H9 (cell line): ENCODE measurements around the gene GGNBP2. TPM values are rescaled to one million over a fixed set of nuclear protein-coding genes. Genes with fewer than 3 reads are reported as not detected.

Source experiments
- DNase-seq: peaks from one replicate; pipeline ENCODE4 v3.0.0-alpha.2; 2017
- H2AFZ ChIP-seq: one replicate; pipeline ENCODE4 v1.6.1; 2013; ENCODE audit warnings: mild to moderate bottlenecking, low read length, control low read depth, moderate library complexity
- H2AK5ac ChIP-seq: 2 replicates; pipeline ENCODE4 v1.6.1; 2013; ENCODE audit warnings: low read length, control low read depth, mixed read lengths; ENCODE audit not compliant: insufficient read length
- H2BK120ac ChIP-seq: one replicate; pipeline ENCODE4 v1.6.1; 2013; ENCODE audit warnings: low read depth, mild to moderate bottlenecking, low read length, control low read depth, inconsistent platforms; ENCODE audit not compliant: poor library complexity, severe bottlenecking
- H2BK12ac ChIP-seq: 2 replicates; pipeline ENCODE4 v1.6.1; 2013; ENCODE audit warnings: low read length, control low read depth, mixed read lengths, low read depth; ENCODE audit not compliant: insufficient read length
- H2BK15ac ChIP-seq: 2 replicates; pipeline ENCODE4 v1.6.1; 2013; ENCODE audit warnings: low read depth, low read length, control low read depth
- H2BK20ac ChIP-seq: one replicate; pipeline ENCODE4 v1.6.1; 2013; ENCODE audit warnings: low read depth, mild to moderate bottlenecking, low read length, control low read depth, inconsistent platforms; ENCODE audit not compliant: poor library complexity, severe bottlenecking
- H2BK5ac ChIP-seq: 2 replicates; pipeline ENCODE4 v1.6.1; 2013; ENCODE audit warnings: low read length, control low read depth, mixed read lengths; ENCODE audit not compliant: insufficient read length
- H3K14ac ChIP-seq: 2 replicates; pipeline ENCODE4 v1.6.1; 2013; ENCODE audit warnings: low read length, control low read depth; ENCODE audit not compliant: insufficient read depth
- H3K18ac ChIP-seq: 2 replicates; pipeline ENCODE4 v1.6.1; 2013; ENCODE audit warnings: low read depth, mild to moderate bottlenecking, mixed read lengths, low read length, control low read depth; ENCODE audit not compliant: insufficient read length
- H3K23ac ChIP-seq: 2 replicates; pipeline ENCODE4 v1.6.1; 2013; ENCODE audit warnings: low read length, control low read depth, mixed read lengths, low read depth; ENCODE audit not compliant: insufficient read length
- H3K23me2 ChIP-seq: 2 replicates; pipeline ENCODE4 v1.6.1; 2013; ENCODE audit warnings: low read depth, mild to moderate bottlenecking, mixed read lengths, low read length, control low read depth; ENCODE audit not compliant: insufficient read length, poor library complexity, severe bottlenecking
- H3K27ac ChIP-seq: 2 replicates; pipeline ENCODE4 v1.5.1; 2013; ENCODE audit warnings: low read length, control low read depth, mixed read lengths, low read depth; ENCODE audit not compliant: insufficient read length
- H3K27me3 ChIP-seq: 2 replicates; pipeline ENCODE4 v1.6.1; 2013; ENCODE audit warnings: low read length, control low read depth, inconsistent platforms; ENCODE audit not compliant: insufficient read depth
- H3K4ac ChIP-seq: 2 replicates; pipeline ENCODE4 v1.6.1; 2013; ENCODE audit warnings: low read depth, mild to moderate bottlenecking, control low read depth, inconsistent platforms, low read length, moderate library complexity
- H3K4me1 ChIP-seq: 2 replicates; pipeline ENCODE4 v1.6.1; 2013; ENCODE audit warnings: low read length, control low read depth, inconsistent platforms; ENCODE audit not compliant: insufficient read depth
- H3K4me2 ChIP-seq: 2 replicates; pipeline ENCODE4 v1.6.1; 2013; ENCODE audit warnings: low read length, control low read depth, mixed read lengths; ENCODE audit not compliant: insufficient read length, insufficient read depth
- H3K56ac ChIP-seq: 2 replicates; pipeline ENCODE4 v1.6.1; 2013; ENCODE audit warnings: low read depth, mild to moderate bottlenecking, mixed read lengths, low read length, control low read depth; ENCODE audit not compliant: insufficient read length
- H3K79me1 ChIP-seq: 2 replicates; pipeline ENCODE4 v1.6.1; 2013; ENCODE audit warnings: low read depth, mild to moderate bottlenecking, moderate library complexity, low read length, control low read depth, inconsistent platforms; ENCODE audit not compliant: insufficient read depth, poor library complexity, severe bottlenecking
- H3K79me2 ChIP-seq: 2 replicates; pipeline ENCODE4 v1.6.1; 2013; ENCODE audit warnings: low read length, control low read depth, inconsistent platforms; ENCODE audit not compliant: insufficient read depth
- H3K9ac ChIP-seq: 2 replicates; pipeline ENCODE4 v1.6.1; 2013; ENCODE audit warnings: low read length, control low read depth, mixed read lengths; ENCODE audit not compliant: insufficient read length; ENCODE audit errors: extremely low read depth
- H3K9me3 ChIP-seq: one replicate; pipeline ENCODE4 v1.6.1; 2013; ENCODE audit warnings: low read depth, low read length, inconsistent platforms; ENCODE audit not compliant: control insufficient read depth
- H3T11ph ChIP-seq: one replicate; pipeline ENCODE4 v1.6.1; 2013; ENCODE audit warnings: mild to moderate bottlenecking, low read length, control low read depth, inconsistent platforms
- H4K20me1 ChIP-seq: one replicate; pipeline ENCODE4 v1.6.1; 2013; ENCODE audit not compliant: control insufficient read depth, insufficient read length, insufficient read depth
- H4K5ac ChIP-seq: 2 replicates; pipeline ENCODE4 v1.6.1; 2013; ENCODE audit warnings: low read depth, mild to moderate bottlenecking, mixed read lengths, low read length, control low read depth; ENCODE audit not compliant: insufficient read length
- H4K8ac ChIP-seq: replicated peaks from 2 replicates; pipeline ENCODE4 v1.6.1; 2013; ENCODE audit warnings: low read length, control low read depth, mixed read lengths, low read depth; ENCODE audit not compliant: insufficient read length
- H4K91ac ChIP-seq: 2 replicates; pipeline ENCODE4 v1.6.1; 2013; ENCODE audit warnings: low read depth, mild to moderate bottlenecking, moderate library complexity, mixed read lengths, low read length, control low read depth; ENCODE audit not compliant: insufficient read length
- H3K27ac Mint-ChIP-seq, 3 experiments: 2 replicates in 2 of 3; 3 replicates in 1 of 3; pipeline ENCODE4 v1.8.0; 2020 to 2021; ENCODE audit warnings: mixed read lengths in 3 of 3, mild to moderate bottlenecking in 1 of 3, moderate library complexity in 1 of 3
- H3K27me3 Mint-ChIP-seq: 2 replicates; pipeline ENCODE4 v1.8.0; 2021; ENCODE audit warnings: low read depth, mild to moderate bottlenecking, moderate library complexity, mixed read lengths
- H3K36me3 Mint-ChIP-seq, 3 experiments: 2 replicates in 2 of 3; 3 replicates in 1 of 3; pipeline ENCODE4 v1.8.0; 2020 to 2021; ENCODE audit warnings: low read depth in 3 of 3, mixed read lengths in 3 of 3; ENCODE audit not compliant: insufficient read depth in 1 of 3
- H3K4me1 Mint-ChIP-seq, 2 experiments: 2 replicates each; pipeline ENCODE4 v1.8.0; 2020; ENCODE audit warnings: mixed read lengths in 2 of 2
- H3K4me3 Mint-ChIP-seq, 2 experiments: 2 replicates in 1 of 2; 3 replicates in 1 of 2; pipeline ENCODE4 v1.8.0; 2020 to 2021; ENCODE audit warnings: mild to moderate bottlenecking in 2 of 2, mixed read lengths in 2 of 2, moderate library complexity in 1 of 2
- H3K9me3 Mint-ChIP-seq, 2 experiments: 2 replicates in 1 of 2; 3 replicates in 1 of 2; pipeline ENCODE4 v1.8.0; 2020; ENCODE audit warnings: mild to moderate bottlenecking in 2 of 2, mixed read lengths in 2 of 2, moderate library complexity in 1 of 2
- CTCF ChIP-seq: fragments of 200-600 bp; sonication (generic); conservative IDR thresholded peaks from 3 replicates; pipeline ENCODE4 v1.8.0; 2021; ENCODE audit warnings: antibody characterized with exemption, mild to moderate bottlenecking
- WGBS: extraction: QIAGEN DNeasy Blood & Tissue Kit; methylation state at CpG from one replicate; pipeline ENCODE4 v1.1.7; 2013; ENCODE audit warnings: missing lambda C conversion rate, low lambda C conversion rate, mixed read lengths; ENCODE audit not compliant: insufficient read length; ENCODE audit errors: extremely low coverage; 5-methylcytosine and 5-hydroxymethylcytosine counted together
- total RNA-seq: library from RNA; stranded (reverse); gene quantifications from 2 replicates; pipeline ENCODE4 v1.2.1, GENCODE V29; 2021

The GGNBP2 gene
- total RNA-seq, 1 experiment from 2014 or later = 52.8 TPM

DNA sequence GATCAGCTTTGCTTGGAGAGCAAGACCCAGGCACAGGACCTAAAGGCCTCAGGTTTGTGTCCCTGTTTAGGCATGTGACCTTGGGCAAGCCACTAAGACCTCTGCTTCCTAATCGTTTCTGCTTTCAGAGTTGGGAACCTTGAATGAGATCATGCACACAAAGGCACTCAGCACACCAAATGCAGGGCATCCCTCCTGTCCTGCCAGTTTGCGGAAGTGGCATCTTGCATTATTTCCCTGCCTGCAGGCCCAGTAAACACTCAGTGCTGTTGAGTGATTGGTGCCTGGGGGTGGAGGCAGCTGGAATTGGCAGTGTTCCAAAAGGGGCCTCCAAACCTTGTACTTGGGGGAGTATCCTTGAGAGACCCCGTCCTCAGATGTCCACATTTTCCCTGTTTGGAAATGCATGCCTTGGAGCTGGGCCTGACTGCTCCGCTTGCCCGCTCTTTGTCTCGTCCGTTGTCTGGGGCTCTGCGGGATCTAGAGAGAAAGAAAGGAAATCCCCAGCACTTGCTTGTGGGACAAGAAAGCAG lies 85.3 kb downstream of the GGNBP2 start:
- H3K27me3 ChIP-seq = no peaks in the 10 kb centered on the region
- no peaks in the 10 kb centered on the region for H3K79me2 ChIP-seq
- no peak overlapping the region for H3K4me3 Mint-ChIP-seq
- H3K14ac ChIP-seq = no peak overlapping the region
- no peaks in the 10 kb centered on the region for H3K9me3 Mint-ChIP-seq
- H3K4me1 ChIP-seq = peaks cover 6% of the 10 kb centered on the region; the same call in 1 of the 2 replicates
- no peak overlapping the region for H3K4ac ChIP-seq
- no peak overlapping the region for H3T11ph ChIP-seq
- no peak overlapping the region for H4K8ac ChIP-seq
- H3K23ac ChIP-seq = no peak overlapping the region
- no peak overlapping the region for H2BK120ac ChIP-seq
- H3K9me3 ChIP-seq = no peaks in the 10 kb centered on the region
- H3K4me1 Mint-ChIP-seq = peaks cover 28 to 65% of the 10 kb centered on the region in 2 experiments
- H3K79me1 ChIP-seq = no peaks in the 10 kb centered on the region
- TF ChIP-seq CTCF = no peak
- H2BK12ac ChIP-seq = no peak overlapping the region
- no peak overlapping the region for H3K27ac Mint-ChIP-seq
- H2AK5ac ChIP-seq = no peak overlapping the region
- no peak overlapping the region for H2AFZ ChIP-seq
- H3K36me3 Mint-ChIP-seq = no peaks in the 10 kb centered on the region; a peak in 1 of 7 replicates
- H3K27me3 Mint-ChIP-seq = peaks cover 46% of the 10 kb centered on the region
- no peak overlapping the region for H4K91ac ChIP-seq
- H3K9ac ChIP-seq = no peak overlapping the region
- H3K56ac ChIP-seq = no peak overlapping the region
- no CpG with 5 or more reads among the region's 8 CpGs for WGBS
- no peak overlapping the region for H3K18ac ChIP-seq
- no peak overlapping the region for H2BK20ac ChIP-seq
- H2BK5ac ChIP-seq = no peak overlapping the region
- no peaks in the 10 kb centered on the region for H4K20me1 ChIP-seq
- DNase-seq = no peak
- H3K23me2 ChIP-seq = no peaks in the 10 kb centered on the region
- no peak overlapping the region for H4K5ac ChIP-seq
- H2BK15ac ChIP-seq = no peak overlapping the region
- no peak overlapping the region for H3K27ac ChIP-seq
- no peak overlapping the region for H3K4me2 ChIP-seq
